ENCODE measurements around the gene RPS15.
"Not testable (repeated sequence)": the region's sequence is repeated elsewhere in the genome, so short reads cannot be mapped to it uniquely, and the experiment has no call there.

Gene RPS15

GRCh38 chr19:1411255-1412191 lies 26.7 kb upstream of the RPS15 start:
- Mint-ChIP-seq H3K4me1 (ENCODE audit: low read depth) (peaks cover 79% of the 10 kb centered on the region), H3K9me3 (no peaks in the 10 kb centered on the region), H3K27ac (peak overlapping the region; percentile 86), H3K36me3 (ENCODE audit: low read depth) (peaks cover 24% of the 10 kb centered on the region), H3K4me3 (peak overlapping the region; percentile 37), H3K27me3 (no peaks in the 10 kb centered on the region)

GRCh38 chr19:1412323-1412923 lies 25.8 kb upstream of the RPS15 start:
- peak overlapping the region; percentile 37 for H3K4me3 Mint-ChIP-seq
- H3K36me3 Mint-ChIP-seq (ENCODE audit: low read depth), result peaks cover 30% of the 10 kb centered on the region
- H3K27ac Mint-ChIP-seq, result no peak overlapping the region
- peaks cover 83% of the 10 kb centered on the region for H3K4me1 Mint-ChIP-seq (ENCODE audit: low read depth)
- no peaks in the 10 kb centered on the region for H3K27me3 Mint-ChIP-seq
- no peaks in the 10 kb centered on the region for H3K9me3 Mint-ChIP-seq

GRCh38 chr19:1412995-1413800 lies 25.0 kb upstream of the RPS15 start:
- H3K4me3 Mint-ChIP-seq, result no peak overlapping the region
- H3K27ac Mint-ChIP-seq, result peak overlapping the region; percentile 59
- H3K36me3 Mint-ChIP-seq (ENCODE audit: low read depth), result peaks cover 35% of the 10 kb centered on the region
- no peaks in the 10 kb centered on the region for H3K27me3 Mint-ChIP-seq
- H3K4me1 Mint-ChIP-seq (ENCODE audit: low read depth), result peaks cover 85% of the 10 kb centered on the region
- no peaks in the 10 kb centered on the region for H3K9me3 Mint-ChIP-seq

GRCh38 chr19:1416014-1416841 lies 22.0 kb upstream of the RPS15 start:
- Mint-ChIP-seq H3K4me3 (peak overlapping the region; percentile 47), H3K27me3 (no peaks in the 10 kb centered on the region), H3K27ac (peak overlapping the region; percentile 80), H3K36me3 (ENCODE audit: low read depth) (peaks cover 38% of the 10 kb centered on the region), H3K4me1 (ENCODE audit: low read depth) (peaks cover 60% of the 10 kb centered on the region), H3K9me3 (no peaks in the 10 kb centered on the region)

GRCh38 chr19:1417145-1417544 lies 21.1 kb upstream of the RPS15 start:
- Mint-ChIP-seq H3K27ac (peak overlapping the region; percentile 52), H3K27me3 (no peaks in the 10 kb centered on the region), H3K4me3 (no peak overlapping the region), H3K36me3 (ENCODE audit: low read depth) (peaks cover 44% of the 10 kb centered on the region), H3K9me3 (no peaks in the 10 kb centered on the region), H3K4me1 (ENCODE audit: low read depth) (peaks cover 51% of the 10 kb centered on the region)

GRCh38 chr19:1417681-1418495 lies 20.3 kb upstream of the RPS15 start:
- H3K36me3 Mint-ChIP-seq (ENCODE audit: low read depth), result peaks cover 52% of the 10 kb centered on the region
- no peaks in the 10 kb centered on the region for H3K9me3 Mint-ChIP-seq
- H3K4me1 Mint-ChIP-seq (ENCODE audit: low read depth), result peaks cover 43% of the 10 kb centered on the region
- no peak overlapping the region for H3K4me3 Mint-ChIP-seq
- H3K27ac Mint-ChIP-seq, result peak overlapping the region; percentile 52
- H3K27me3 Mint-ChIP-seq, result no peaks in the 10 kb centered on the region

- H3K9me3 Mint-ChIP-seq, result no peaks in the 10 kb centered on the region
- H3K4me3 Mint-ChIP-seq, result no peak overlapping the region
- no peaks in the 10 kb centered on the region for H3K27me3 Mint-ChIP-seq
- H3K27ac Mint-ChIP-seq, result no peak overlapping the region
- H3K36me3 Mint-ChIP-seq (ENCODE audit: low read depth), result peaks cover 57% of the 10 kb centered on the region
- H3K4me1 Mint-ChIP-seq (ENCODE audit: low read depth), result peaks cover 38% of the 10 kb centered on the region
These were observed 19.8 kb upstream of the RPS15 start for GRCh38 chr19:1418496-1418775.

GRCh38 chr19:1418951-1419738 lies 19.1 kb upstream of the RPS15 start:
- Mint-ChIP-seq H3K4me1 (ENCODE audit: low read depth) (peaks cover 31% of the 10 kb centered on the region), H3K27ac (no peak overlapping the region), H3K36me3 (ENCODE audit: low read depth) (peaks cover 60% of the 10 kb centered on the region), H3K27me3 (no peaks in the 10 kb centered on the region), H3K9me3 (no peaks in the 10 kb centered on the region), H3K4me3 (no peak overlapping the region)

GRCh38 chr19:1420085-1420484 lies 18.1 kb upstream of the RPS15 start:
- not testable (repeated sequence) for H3K4me3 Mint-ChIP-seq, H3K27me3 Mint-ChIP-seq, H3K27ac Mint-ChIP-seq, H3K9me3 Mint-ChIP-seq
- H3K4me1 Mint-ChIP-seq (ENCODE audit: low read depth), result peaks cover 24% of the 10 kb centered on the region
- H3K36me3 Mint-ChIP-seq (ENCODE audit: low read depth), result peaks cover 65% of the 10 kb centered on the region

- H3K27ac Mint-ChIP-seq, result no peak overlapping the region
- peaks cover 19% of the 10 kb centered on the region for H3K4me1 Mint-ChIP-seq (ENCODE audit: low read depth)
- peaks cover 67% of the 10 kb centered on the region for H3K36me3 Mint-ChIP-seq (ENCODE audit: low read depth)
- no peaks in the 10 kb centered on the region for H3K27me3 Mint-ChIP-seq
- H3K4me3 Mint-ChIP-seq, result no peak overlapping the region
- no peaks in the 10 kb centered on the region for H3K9me3 Mint-ChIP-seq
These were observed 17.6 kb upstream of the RPS15 start for GRCh38 chr19:1420590-1420989.

- Mint-ChIP-seq H3K27me3 (no peaks in the 10 kb centered on the region), H3K36me3 (ENCODE audit: low read depth) (peaks cover 70% of the 10 kb centered on the region), H3K27ac (no peak overlapping the region), H3K9me3 (no peaks in the 10 kb centered on the region), H3K4me1 (ENCODE audit: low read depth) (peaks cover 11% of the 10 kb centered on the region), H3K4me3 (no peak overlapping the region)
These were observed 16.8 kb upstream of the RPS15 start for GRCh38 chr19:1421218-1421957.

GRCh38 chr19:1421958-1422305 lies 16.3 kb upstream of the RPS15 start:
- H3K4me1 Mint-ChIP-seq (ENCODE audit: low read depth), result peaks cover 7% of the 10 kb centered on the region
- no peak overlapping the region for H3K27ac Mint-ChIP-seq
- no peak overlapping the region for H3K4me3 Mint-ChIP-seq
- peaks cover 69% of the 10 kb centered on the region for H3K36me3 Mint-ChIP-seq (ENCODE audit: low read depth)
- no peaks in the 10 kb centered on the region for H3K27me3 Mint-ChIP-seq
- H3K9me3 Mint-ChIP-seq, result no peaks in the 10 kb centered on the region

- Mint-ChIP-seq H3K4me1 (ENCODE audit: low read depth) (peaks cover 3% of the 10 kb centered on the region), H3K9me3 (no peaks in the 10 kb centered on the region), H3K4me3 (no peak overlapping the region), H3K27me3 (no peaks in the 10 kb centered on the region), H3K27ac (no peak overlapping the region), H3K36me3 (ENCODE audit: low read depth) (peaks cover 65% of the 10 kb centered on the region)
These were observed 15.8 kb upstream of the RPS15 start for GRCh38 chr19:1422360-1422759.

Data from stimulated activated naive CD8-positive, alpha-beta T cell treated with anti-CD3 and anti-CD28 coated beads, Interleukin-15, Interleukin-2, amounts not matched to agents 100 ng/mL and 50 ng/mL, for 24 hours (primary cell).